OCI-LY1 (cell line): ENCODE measurements around the gene RAB38.

ENCODE experiments used
- H2AFZ ChIP-seq: fragments of 200-600 bp; sonication (generic), shearing (Covaris generic); 2 replicates; pipeline ENCODE4 v1.6.0; 2014; ENCODE audit warnings: antibody characterized with exemption, mild to moderate bottlenecking, low read length
- H3F3A ChIP-seq: fragments of 200-600 bp; sonication (generic), shearing (Covaris generic); 2 replicates; pipeline ENCODE4 v1.6.0; 2014; ENCODE audit warnings: mild to moderate bottlenecking, antibody characterized with exemption, low read length, moderate library complexity; ENCODE audit not compliant: insufficient read depth
- H3K27ac ChIP-seq: fragments of 200-600 bp; sonication (generic); 2 replicates; pipeline ENCODE4 v1.5.1; 2014; ENCODE audit warnings: low read length, mixed run types, mild to moderate bottlenecking, low read depth; ENCODE audit not compliant: poor library complexity, severe bottlenecking
- H3K27me3 ChIP-seq: fragments of 200-600 bp; sonication (generic); 2 replicates; pipeline ENCODE4 v1.6.0; 2014; ENCODE audit warnings: antibody characterized with exemption, mild to moderate bottlenecking, low read length, moderate library complexity; ENCODE audit not compliant: insufficient read depth
- H3K36me3 ChIP-seq: fragments of 200-600 bp; sonication (generic); 2 replicates; pipeline ENCODE4 v1.6.1; 2014; ENCODE audit warnings: mild to moderate bottlenecking, antibody characterized with exemption, low read length, moderate library complexity, mixed read lengths; ENCODE audit not compliant: insufficient read depth
- H3K4me1 ChIP-seq: fragments of 200-600 bp; sonication (generic); 2 replicates; pipeline ENCODE4 v1.5.1; 2014; ENCODE audit warnings: mild to moderate bottlenecking, low read length, moderate library complexity; ENCODE audit not compliant: insufficient read depth, severe bottlenecking
- H3K4me2 ChIP-seq: fragments of 200-600 bp; sonication (generic), shearing (Covaris generic); 2 replicates; pipeline ENCODE4 v1.6.1; 2014; ENCODE audit warnings: low read length
- H3K4me3 ChIP-seq: fragments of 200-600 bp; sonication (generic); 2 replicates; pipeline ENCODE4 v1.5.1; 2014; ENCODE audit warnings: low read length, low read depth, mild to moderate bottlenecking, mixed read lengths; ENCODE audit not compliant: poor library complexity, severe bottlenecking
- H3K79me2 ChIP-seq: fragments of 200-600 bp; shearing (Covaris generic); 2 replicates; pipeline ENCODE4 v1.6.1; 2016; ENCODE audit warnings: mixed run types, low read length, mixed read lengths; ENCODE audit not compliant: insufficient read depth
- H3K9ac ChIP-seq: fragments of 200-600 bp; sonication (generic), shearing (Covaris generic); 2 replicates; pipeline ENCODE4 v1.6.1; 2014; ENCODE audit warnings: mild to moderate bottlenecking, low read length, mixed read lengths
- H3K9me2 ChIP-seq: fragments of 200-600 bp; sonication (generic), shearing (Covaris generic); 2 replicates; pipeline ENCODE4 v1.6.1; 2014; ENCODE audit warnings: low read depth, mild to moderate bottlenecking, low read length, mixed read lengths
- H3K9me3 ChIP-seq: fragments of 200-600 bp; shearing (Covaris generic); 2 replicates; pipeline ENCODE4 v1.6.1; 2014; ENCODE audit warnings: low read length, mixed read lengths
- H4K20me1 ChIP-seq: fragments of 200-600 bp; sonication (generic), shearing (Covaris generic); 2 replicates; pipeline ENCODE4 v1.6.0; 2016; ENCODE audit warnings: mild to moderate bottlenecking, low read length; ENCODE audit not compliant: insufficient read depth
- CTCF ChIP-seq: fragments of 200-600 bp; sonication (generic), shearing (Covaris generic); IDR thresholded peaks from 2 replicates; pipeline ENCODE4 v1.5.1; 2017; ENCODE audit warnings: mild to moderate bottlenecking, antibody characterized with exemption, low read length, moderate library complexity, mixed read lengths
- EZH2 ChIP-seq: fragments of 200-600 bp; sonication (generic), shearing (Covaris generic); IDR thresholded peaks from 2 replicates; pipeline ENCODE4 v1.8.0; 2017; ENCODE audit warnings: borderline replicate concordance, mixed run types, mild to moderate bottlenecking, antibody characterized with exemption, low read length, moderate library complexity, mixed read lengths

The RAB38 gene

GRCh38 chr11:88119561-88119960 lies 55.7 kb downstream of the RAB38 start:
- Histone ChIP-seq H3K79me2 (no peaks in the 10 kb centered on the region), H3K4me3 (no peak overlapping the region), H3K27me3 (no peaks in the 10 kb centered on the region), H3F3A (no peaks in the 10 kb centered on the region), H3K9ac (no peak overlapping the region), H3K36me3 (no peaks in the 10 kb centered on the region), H4K20me1 (no peaks in the 10 kb centered on the region), H3K4me2 (no peak overlapping the region), H3K27ac (no peak overlapping the region), H3K9me2 (no peaks in the 10 kb centered on the region), H3K4me1 (no peaks in the 10 kb centered on the region), H2AFZ (no peak overlapping the region), H3K9me3 (no peaks in the 10 kb centered on the region)
- TF ChIP-seq CTCF (no peak), EZH2 (no peak)

GRCh38 chr11:88117281-88117858 lies 57.9 kb downstream of the RAB38 start:
- no peak overlapping the region for H3K9ac ChIP-seq
- H4K20me1 ChIP-seq = no peaks in the 10 kb centered on the region
- H3K9me2 ChIP-seq = no peaks in the 10 kb centered on the region
- no peaks in the 10 kb centered on the region for H3K36me3 ChIP-seq
- no peaks in the 10 kb centered on the region for H3K9me3 ChIP-seq
- H3K4me2 ChIP-seq = no peak overlapping the region
- H2AFZ ChIP-seq = no peak overlapping the region
- H3K4me1 ChIP-seq = no peaks in the 10 kb centered on the region
- TF ChIP-seq CTCF = no peak
- TF ChIP-seq EZH2 = no peak
- no peaks in the 10 kb centered on the region for H3F3A ChIP-seq
- H3K27ac ChIP-seq = no peak overlapping the region
- no peaks in the 10 kb centered on the region for H3K27me3 ChIP-seq
- H3K79me2 ChIP-seq = no peaks in the 10 kb centered on the region
- H3K4me3 ChIP-seq = no peak overlapping the region

GRCh38 chr11:88115828-88116755 lies 59.2 kb downstream of the RAB38 start:
- no peaks in the 10 kb centered on the region for H3K27me3 ChIP-seq
- no peaks in the 10 kb centered on the region for H4K20me1 ChIP-seq
- no peaks in the 10 kb centered on the region for H3K9me2 ChIP-seq
- H3K79me2 ChIP-seq = no peaks in the 10 kb centered on the region
- no peak for TF ChIP-seq CTCF
- TF ChIP-seq EZH2 = no peak
- no peaks in the 10 kb centered on the region for H3K36me3 ChIP-seq
- no peak overlapping the region for H2AFZ ChIP-seq
- H3K4me3 ChIP-seq = no peak overlapping the region
- H3F3A ChIP-seq = no peaks in the 10 kb centered on the region
- no peak overlapping the region for H3K9ac ChIP-seq
- no peak overlapping the region for H3K4me2 ChIP-seq
- no peaks in the 10 kb centered on the region for H3K4me1 ChIP-seq
- no peaks in the 10 kb centered on the region for H3K9me3 ChIP-seq
- H3K27ac ChIP-seq = no peak overlapping the region
